Panc1 (cell line): Measurements from ENCODE around the gene ZFP62. TPM values are rescaled to one million over a fixed set of nuclear protein-coding genes. Genes with fewer than 3 reads are reported as not detected.
A peak's percentile ranks its signal among the peaks of the same experiment; 100 is the strongest.

Experiments used
- ATAC-seq: fragments of 200-7000 bp; cut with Tn5 transposase; 2 replicates; pipeline ENCODE4 v1.9.1; 2020; ENCODE audit warnings: mild to moderate bottlenecking, moderate library complexity
- BruUV-seq: library from RNA; stranded (reverse); fragments of 400-500 nt; replicated peaks from 2 replicates; lab custom pipeline; 2021; lab: Mats Ljungman, UMichigan
- CTCF ChIA-PET: fragments of 300-600 bp; sonication (Branson Sonifier 250); formaldehyde crosslinking; loops from one replicate; lab custom pipeline; 2022; ENCODE audit warnings: antibody characterized with exemption; lab: Charles Lee
- POLR2A ChIA-PET: fragments of 300-600 bp; sonication (Branson Sonifier 250); formaldehyde crosslinking; loops from one replicate; lab custom pipeline; 2022; ENCODE audit warnings: antibody characterized with exemption; lab: Charles Lee
- DNase-seq: peaks from one replicate; pipeline ENCODE4 v3.0.0-alpha.2; 2010; ENCODE audit warnings: low read depth, low spot score
- H3K27ac ChIP-seq: 2 replicates; pipeline ENCODE4 v1.5.1; 2011; ENCODE audit warnings: mild to moderate bottlenecking, low read length, inconsistent platforms
- H3K27me3 ChIP-seq: fragments of 200-500 bp; sonication (Bioruptor generic); 2 replicates; pipeline ENCODE4 v1.6.0; 2014; ENCODE audit warnings: low read length, inconsistent platforms; ENCODE audit not compliant: control insufficient read depth, insufficient read depth
- H3K36me3 ChIP-seq: fragments of 200-500 bp; sonication (Bioruptor generic); 2 replicates; pipeline ENCODE4 v1.5.1; 2014; ENCODE audit warnings: inconsistent platforms, mild to moderate bottlenecking, low read length, moderate library complexity; ENCODE audit not compliant: control insufficient read depth, insufficient read depth
- H3K4me1 ChIP-seq: 2 replicates; pipeline ENCODE4 v1.5.1; 2011; ENCODE audit warnings: inconsistent platforms, mild to moderate bottlenecking, low read length, moderate library complexity; ENCODE audit not compliant: control insufficient read depth, insufficient read depth
- H3K4me3 ChIP-seq, 2 experiments: 2 replicates each; pipeline ENCODE4 v1.5.1; 2011 to 2012; ENCODE audit warnings: low read depth in 2 of 2, low read length in 2 of 2, mild to moderate bottlenecking in 2 of 2, inconsistent platforms in 1 of 2, moderate library complexity in 1 of 2
- H3K9me3 ChIP-seq: fragments of 200-500 bp; sonication (Bioruptor generic); 2 replicates; pipeline ENCODE4 v1.5.1; 2014; ENCODE audit warnings: low read depth, mild to moderate bottlenecking, inconsistent platforms, low read length, moderate library complexity; ENCODE audit not compliant: control insufficient read depth, insufficient read depth
- POLR2AphosphoS5 ChIP-seq: IDR thresholded peaks from 2 replicates; pipeline ENCODE4 v1.6.1; 2012; ENCODE audit warnings: mild to moderate bottlenecking, low read depth, low read length, moderate library complexity
- SIN3A ChIP-seq: IDR thresholded peaks from 2 replicates; pipeline ENCODE4 v1.6.1; 2012; ENCODE audit warnings: low read depth, mild to moderate bottlenecking, low read length, moderate library complexity, borderline replicate concordance; ENCODE audit not compliant: insufficient read depth
- TCF7L2 ChIP-seq: IDR thresholded peaks from 2 replicates; pipeline ENCODE4 v1.6.1; 2011; ENCODE audit warnings: mild to moderate bottlenecking, low read depth, low read length, inconsistent platforms
- in situ Hi-C: cut with HindIII; loops from 2 replicates; pipeline ENCODE4 v1.10.0; 2016; ENCODE audit warnings: low sequenced_read_pairs, low pct_unique_long_range_greater_than_20kb
- intact Hi-C: fragments of 100-400 bp; cut with micrococcal nuclease; formaldehyde crosslinking; loops from one replicate; pipeline ENCODE4 v1.10.0; 2022; ENCODE audit not compliant: unreplicated experiment
- total RNA-seq: library from RNA; stranded (reverse); gene quantifications from one replicate; pipeline ENCODE4 v1.2.1, GENCODE V29; 2021; ENCODE audit not compliant: unreplicated experiment
- TF ChIP-seq, protein P1 (sequence below): fragments of 450-650 bp; IDR thresholded peaks from 2 replicates; pipeline ENCODE4 v1.5.1; 2017; ENCODE audit warnings: mild to moderate bottlenecking
- TF ChIP-seq, protein P2 (sequence below), 2 experiments: IDR thresholded peaks; 2 replicates each; pipeline ENCODE4 v1.6.1; 2011 to 2012; ENCODE audit warnings: low read depth in 2 of 2, control low read depth in 1 of 2, low read length in 1 of 2, mild to moderate bottlenecking in 1 of 2, moderate library complexity in 1 of 2; ENCODE audit not compliant: insufficient read depth in 1 of 2

ZFP62 gene
- total RNA-seq, 1 experiment from 2014 or later, result 17.8 TPM

DNA sequence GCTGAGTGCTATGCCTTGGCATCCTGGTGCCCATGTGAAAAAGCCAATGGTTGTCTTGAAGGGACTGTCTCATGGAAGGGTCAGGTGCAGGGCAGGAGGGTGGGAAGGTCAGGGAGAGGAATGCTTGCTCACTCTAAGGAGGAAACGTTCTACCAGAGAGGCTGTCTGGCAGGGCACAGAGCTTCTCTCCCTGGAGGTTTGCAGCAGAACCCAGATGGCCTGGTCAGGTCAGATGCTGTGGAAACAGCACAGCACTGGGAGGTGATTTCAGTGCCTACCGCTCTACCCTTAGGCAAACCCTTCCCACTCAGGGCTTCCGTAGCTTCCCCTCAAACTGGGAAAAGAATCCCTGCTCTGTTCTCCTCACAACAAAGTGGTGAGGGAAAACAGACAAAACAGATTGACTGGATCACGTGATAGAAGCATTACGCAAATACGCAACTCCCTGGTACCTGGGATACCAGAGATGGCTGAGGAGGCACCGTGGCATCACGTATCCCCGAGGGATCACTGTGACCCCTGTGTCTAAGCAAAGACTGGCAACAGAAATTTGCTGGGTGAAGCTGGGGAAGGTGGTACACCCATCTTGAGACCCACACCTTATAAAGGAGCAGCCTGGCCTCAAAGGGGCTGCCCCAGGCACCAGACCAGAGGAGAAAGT lies 54.6 kb downstream of the ZFP62 start:
- Histone ChIP-seq H3K9me3 (no peaks in the 10 kb centered on the region), H3K4me3 (peak overlapping the region; percentile 64 to 89; a peak in 3 of 4 replicates), H3K4me1 (peaks cover 59% of the 10 kb centered on the region), H3K27me3 (no peaks in the 10 kb centered on the region), H3K27ac (peak overlapping the region; percentile 94), H3K36me3 (no peaks in the 10 kb centered on the region)
- DNase-seq (no peak), ATAC-seq (no peak)
- CTCF ChIA-PET, result no interaction called here
- in situ Hi-C loops, result no loop called here
- TF ChIP-seq POLR2AphosphoS5 (no peak), TCF7L2 (no peak), SIN3A (no peak)
- TF ChIP-seq, protein P1, sequence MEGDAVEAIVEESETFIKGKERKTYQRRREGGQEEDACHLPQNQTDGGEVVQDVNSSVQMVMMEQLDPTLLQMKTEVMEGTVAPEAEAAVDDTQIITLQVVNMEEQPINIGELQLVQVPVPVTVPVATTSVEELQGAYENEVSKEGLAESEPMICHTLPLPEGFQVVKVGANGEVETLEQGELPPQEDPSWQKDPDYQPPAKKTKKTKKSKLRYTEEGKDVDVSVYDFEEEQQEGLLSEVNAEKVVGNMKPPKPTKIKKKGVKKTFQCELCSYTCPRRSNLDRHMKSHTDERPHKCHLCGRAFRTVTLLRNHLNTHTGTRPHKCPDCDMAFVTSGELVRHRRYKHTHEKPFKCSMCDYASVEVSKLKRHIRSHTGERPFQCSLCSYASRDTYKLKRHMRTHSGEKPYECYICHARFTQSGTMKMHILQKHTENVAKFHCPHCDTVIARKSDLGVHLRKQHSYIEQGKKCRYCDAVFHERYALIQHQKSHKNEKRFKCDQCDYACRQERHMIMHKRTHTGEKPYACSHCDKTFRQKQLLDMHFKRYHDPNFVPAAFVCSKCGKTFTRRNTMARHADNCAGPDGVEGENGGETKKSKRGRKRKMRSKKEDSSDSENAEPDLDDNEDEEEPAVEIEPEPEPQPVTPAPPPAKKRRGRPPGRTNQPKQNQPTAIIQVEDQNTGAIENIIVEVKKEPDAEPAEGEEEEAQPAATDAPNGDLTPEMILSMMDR, result no peak
- TF ChIP-seq, protein P2, sequence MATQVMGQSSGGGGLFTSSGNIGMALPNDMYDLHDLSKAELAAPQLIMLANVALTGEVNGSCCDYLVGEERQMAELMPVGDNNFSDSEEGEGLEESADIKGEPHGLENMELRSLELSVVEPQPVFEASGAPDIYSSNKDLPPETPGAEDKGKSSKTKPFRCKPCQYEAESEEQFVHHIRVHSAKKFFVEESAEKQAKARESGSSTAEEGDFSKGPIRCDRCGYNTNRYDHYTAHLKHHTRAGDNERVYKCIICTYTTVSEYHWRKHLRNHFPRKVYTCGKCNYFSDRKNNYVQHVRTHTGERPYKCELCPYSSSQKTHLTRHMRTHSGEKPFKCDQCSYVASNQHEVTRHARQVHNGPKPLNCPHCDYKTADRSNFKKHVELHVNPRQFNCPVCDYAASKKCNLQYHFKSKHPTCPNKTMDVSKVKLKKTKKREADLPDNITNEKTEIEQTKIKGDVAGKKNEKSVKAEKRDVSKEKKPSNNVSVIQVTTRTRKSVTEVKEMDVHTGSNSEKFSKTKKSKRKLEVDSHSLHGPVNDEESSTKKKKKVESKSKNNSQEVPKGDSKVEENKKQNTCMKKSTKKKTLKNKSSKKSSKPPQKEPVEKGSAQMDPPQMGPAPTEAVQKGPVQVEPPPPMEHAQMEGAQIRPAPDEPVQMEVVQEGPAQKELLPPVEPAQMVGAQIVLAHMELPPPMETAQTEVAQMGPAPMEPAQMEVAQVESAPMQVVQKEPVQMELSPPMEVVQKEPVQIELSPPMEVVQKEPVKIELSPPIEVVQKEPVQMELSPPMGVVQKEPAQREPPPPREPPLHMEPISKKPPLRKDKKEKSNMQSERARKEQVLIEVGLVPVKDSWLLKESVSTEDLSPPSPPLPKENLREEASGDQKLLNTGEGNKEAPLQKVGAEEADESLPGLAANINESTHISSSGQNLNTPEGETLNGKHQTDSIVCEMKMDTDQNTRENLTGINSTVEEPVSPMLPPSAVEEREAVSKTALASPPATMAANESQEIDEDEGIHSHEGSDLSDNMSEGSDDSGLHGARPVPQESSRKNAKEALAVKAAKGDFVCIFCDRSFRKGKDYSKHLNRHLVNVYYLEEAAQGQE (IDR thresholded peaks at IDR 0.05; ENCODE audit: insufficient read depth in 1 of 2, low read depth in 2 of 2, low read length in 1 of 2), result no peak
- BruUV-seq, result no TSS peak
- intact Hi-C loops, result loop anchor here (10.0 kb wide), 1 partner anchor 378 kb away; no protein-coding TSS in a partner anchor
- POLR2A ChIA-PET, result no interaction called here

DNA sequence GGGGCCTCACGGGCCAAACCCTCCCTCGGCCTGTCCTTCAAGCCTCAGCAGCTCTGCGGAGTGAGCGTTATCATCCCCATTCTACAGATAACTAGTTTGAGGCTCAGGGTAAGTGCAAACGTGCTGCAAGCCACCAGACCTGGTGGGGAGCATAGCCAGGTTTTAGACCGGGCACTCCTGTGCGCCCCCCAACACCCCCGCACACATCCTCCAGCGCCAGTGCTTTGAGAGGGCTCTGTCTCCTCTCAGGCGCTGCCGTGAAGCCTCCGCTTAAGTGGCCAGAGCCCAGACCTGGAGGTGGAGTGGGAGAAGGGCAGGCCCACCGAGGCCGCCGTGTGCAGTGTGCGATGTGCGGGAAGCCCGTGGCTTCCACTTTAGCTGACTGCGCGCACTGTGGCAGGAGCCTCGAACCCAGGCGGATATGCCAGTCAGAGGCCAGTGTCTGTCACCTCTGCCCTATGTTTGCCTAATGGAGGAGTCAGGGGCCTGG lies 56.9 kb downstream of the ZFP62 start:
- peak overlapping the region; percentile 85; the same call in 1 of the 2 replicates for H3K27ac ChIP-seq
- in situ Hi-C loops, result no loop called here
- POLR2A ChIA-PET, result no interaction called here
- CTCF ChIA-PET, result no interaction called here
- H3K4me1 ChIP-seq, result peaks cover 68% of the 10 kb centered on the region
- H3K4me3 ChIP-seq, result no peak overlapping the region
- ATAC-seq (no peak), DNase-seq (no peak)
- no peaks in the 10 kb centered on the region; the same call in 1 of the 2 replicates for H3K36me3 ChIP-seq
- TF ChIP-seq SIN3A, result no peak
- no peaks in the 10 kb centered on the region for H3K27me3 ChIP-seq
- BruUV-seq, result no TSS peak
- intact Hi-C loops, result loop anchor here (10.0 kb wide), 1 partner anchor 381 kb away; no protein-coding TSS in a partner anchor
- H3K9me3 ChIP-seq, result no peaks in the 10 kb centered on the region
